Measurements from ENCODE around the gene NGFR.

Gene NGFR

DNA sequence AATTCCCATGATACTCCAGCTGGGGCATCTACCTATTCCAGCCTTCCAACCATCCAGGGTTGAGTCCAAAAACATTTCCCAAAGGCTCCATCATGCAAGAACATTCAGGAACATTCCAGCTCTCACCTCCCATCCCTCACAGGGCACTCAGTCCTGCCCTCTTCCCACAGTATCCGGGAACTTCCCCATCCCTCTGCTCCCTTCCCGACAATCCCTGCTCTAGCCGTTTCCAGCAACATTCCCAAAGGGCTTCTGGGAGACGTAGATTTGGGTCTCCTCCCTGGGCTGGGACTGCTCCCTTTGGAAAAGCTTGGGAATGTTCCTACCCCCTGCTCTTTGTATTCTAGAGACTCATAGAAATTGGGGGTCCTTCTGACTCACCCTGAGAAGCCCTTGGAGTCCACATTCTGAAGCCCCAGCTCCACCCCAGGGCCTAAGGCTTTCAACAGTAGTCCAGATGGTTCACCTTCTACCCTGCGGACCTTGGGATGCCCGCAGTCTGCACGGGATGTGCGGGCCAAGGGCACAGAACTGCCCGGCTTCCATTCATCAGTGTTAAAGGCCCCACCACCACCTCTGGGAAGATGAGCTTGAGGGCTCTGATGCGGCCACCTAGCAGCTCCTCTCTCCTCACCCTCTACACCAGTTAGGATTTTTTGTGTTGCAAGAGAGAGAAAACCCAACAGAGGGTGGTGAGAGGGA, 25.4 kb downstream of the NGFR start:
- TF ChIP-seq TAF1 (IDR thresholded peaks at IDR 0.05; ENCODE audit: low read depth, low read length), result no peak
- no peak for FAIRE-seq
- peak; percentile 3 for DNase-seq (ENCODE audit: insufficient read length, low spot score)

GRCh38 chr17:49521088-49521450, 26.0 kb downstream of the NGFR start:
- FAIRE-seq (no peak), DNase-seq (ENCODE audit: insufficient read length, low spot score) (peak; percentile 2)
- no peak for TF ChIP-seq TAF1 (IDR thresholded peaks at IDR 0.05; ENCODE audit: low read depth, low read length)
- TF ChIP-seq POLR2A (IDR thresholded peaks at IDR 0.05; ENCODE audit: low read depth, low read length), result no peak

GRCh38 chr17:49521471-49522356, 26.6 kb downstream of the NGFR start:
- FAIRE-seq (no peak), DNase-seq (ENCODE audit: insufficient read length, low spot score) (peak; percentile 3)
- TF ChIP-seq SPI1 (IDR thresholded peaks at IDR 0.05; ENCODE audit: low read depth, low read length) (no peak), PAX5 (IDR thresholded peaks at IDR 0.05; ENCODE audit: insufficient read depth, low read length, severe bottlenecking) (no peak), POU2F2 (IDR thresholded peaks at IDR 0.05; ENCODE audit: low read depth, low read length) (no peak), POLR2A (IDR thresholded peaks at IDR 0.05; ENCODE audit: low read depth, low read length) (no peak), TAF1 (IDR thresholded peaks at IDR 0.05; ENCODE audit: low read depth, low read length) (no peak), POLR2AphosphoS5 (IDR thresholded peaks at IDR 0.05; ENCODE audit: low read depth, low read length) (no peak)

- peak; percentile 1 for DNase-seq (ENCODE audit: insufficient read length, low spot score)
- no peak for TF ChIP-seq PAX5 (IDR thresholded peaks at IDR 0.05; ENCODE audit: insufficient read depth, low read length, severe bottlenecking)
- TF ChIP-seq POU2F2 (IDR thresholded peaks at IDR 0.05; ENCODE audit: low read depth, low read length), result no peak
- no peak for TF ChIP-seq POLR2A (IDR thresholded peaks at IDR 0.05; ENCODE audit: low read depth, low read length)
- TF ChIP-seq TAF1 (IDR thresholded peaks at IDR 0.05; ENCODE audit: low read depth, low read length), result no peak
- FAIRE-seq, result no peak
Observed at GRCh38 chr17:49522357-49522890, 27.3 kb downstream of the NGFR start.

GRCh38 chr17:49523196-49523595, 28.1 kb downstream of the NGFR start:
- DNase-seq (ENCODE audit: insufficient read length, low spot score) (no peak), FAIRE-seq (no peak)
- no peak for TF ChIP-seq POLR2AphosphoS5 (IDR thresholded peaks at IDR 0.05; ENCODE audit: low read depth, low read length)
- TF ChIP-seq TAF1 (IDR thresholded peaks at IDR 0.05; ENCODE audit: low read depth, low read length), result no peak
- no peak for TF ChIP-seq POLR2A (IDR thresholded peaks at IDR 0.05; ENCODE audit: low read depth, low read length)
- no peak for TF ChIP-seq POU2F2 (IDR thresholded peaks at IDR 0.05; ENCODE audit: low read depth, low read length)
- TF ChIP-seq SPI1 (IDR thresholded peaks at IDR 0.05; ENCODE audit: low read depth, low read length), result no peak
- no peak for TF ChIP-seq PAX5 (IDR thresholded peaks at IDR 0.05; ENCODE audit: insufficient read depth, low read length, severe bottlenecking)

DNA sequence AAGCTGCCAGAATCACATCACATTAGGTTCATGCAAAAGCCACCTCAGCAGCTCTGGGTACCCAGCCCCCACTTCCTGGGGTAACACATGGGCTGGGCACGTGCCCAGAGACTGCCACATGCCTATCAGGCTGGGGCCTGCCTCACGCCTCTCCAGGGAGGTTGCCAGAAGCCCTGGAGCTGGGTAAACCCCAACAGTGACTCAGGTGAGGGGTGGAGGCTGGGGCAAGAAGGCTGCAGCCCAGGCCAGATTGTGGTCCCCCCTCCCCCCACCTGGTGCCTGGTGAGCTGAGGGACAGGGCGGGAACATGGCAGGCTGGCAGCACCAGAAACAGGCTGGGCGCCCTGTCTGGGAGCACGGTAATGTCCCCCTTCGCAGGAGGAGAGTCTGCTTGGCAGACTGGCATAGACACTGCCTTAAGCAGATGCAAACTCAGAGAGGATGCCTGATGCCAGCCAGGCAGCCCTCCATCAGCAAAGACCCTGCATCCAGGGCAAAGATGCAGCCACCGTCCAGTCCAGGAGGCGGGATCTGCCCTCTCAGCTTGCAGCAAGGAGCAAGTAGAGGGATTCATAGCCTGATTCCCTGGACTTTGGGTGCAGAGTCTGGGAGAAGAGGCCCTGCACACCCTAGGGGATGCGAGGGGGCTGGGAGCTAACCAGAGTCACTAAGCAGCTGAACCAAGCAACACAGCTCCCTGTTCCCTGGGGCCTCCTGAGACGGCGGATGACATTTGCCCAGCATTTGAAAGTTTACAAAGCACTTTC, 28.8 kb downstream of the NGFR start:
- TF ChIP-seq POLR2AphosphoS5 (IDR thresholded peaks at IDR 0.05; ENCODE audit: low read depth, low read length) (no peak), POU2F2 (IDR thresholded peaks at IDR 0.05; ENCODE audit: low read depth, low read length) (no peak), POLR2A (IDR thresholded peaks at IDR 0.05; ENCODE audit: low read depth, low read length) (no peak), SPI1 (IDR thresholded peaks at IDR 0.05; ENCODE audit: low read depth, low read length) (no peak), PAX5 (IDR thresholded peaks at IDR 0.05; ENCODE audit: insufficient read depth, low read length, severe bottlenecking) (no peak), TAF1 (IDR thresholded peaks at IDR 0.05; ENCODE audit: low read depth, low read length) (no peak)
- FAIRE-seq, result no peak

DNA sequence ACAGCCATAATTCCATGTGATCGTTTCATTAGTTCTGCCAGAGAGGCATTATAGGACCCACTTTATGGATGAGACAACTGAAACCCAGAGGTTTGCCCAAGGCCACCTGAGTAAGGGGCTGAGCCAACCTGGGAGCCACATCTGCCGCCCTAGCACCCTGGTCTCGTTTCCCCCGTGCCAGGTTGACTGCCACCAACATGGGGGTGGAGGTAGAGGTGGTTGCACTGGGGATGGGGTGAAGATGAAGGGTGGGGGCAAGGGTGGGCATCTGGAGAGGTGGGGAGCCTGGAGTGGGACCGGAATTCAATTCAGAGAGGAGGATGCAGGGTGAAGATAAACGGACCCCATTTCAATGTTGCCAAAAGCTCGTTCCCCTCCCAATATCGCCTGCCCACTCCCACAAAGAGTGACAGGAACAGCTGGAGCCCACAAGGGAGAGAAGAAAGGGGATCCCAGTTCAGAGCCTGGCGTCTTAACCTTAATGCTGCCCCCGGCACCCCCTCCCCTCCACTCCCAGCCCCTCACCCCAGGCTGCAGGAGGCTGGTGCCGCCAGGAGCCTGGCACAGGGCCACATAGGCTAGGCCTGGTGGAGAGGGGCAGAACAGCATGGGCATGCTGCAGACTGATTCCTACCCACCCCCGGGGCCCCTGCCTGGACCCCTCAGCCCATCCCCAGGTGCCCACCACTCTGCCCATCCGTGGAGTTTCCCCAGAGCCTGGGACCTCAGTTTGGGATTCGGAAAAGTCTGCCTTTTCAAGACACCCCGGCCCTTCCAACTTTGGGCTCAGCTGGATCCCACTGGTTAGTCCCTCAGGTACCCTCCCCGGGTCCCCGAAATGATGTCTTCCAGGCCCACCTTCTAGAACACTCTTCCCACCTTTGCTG, 29.6 kb downstream of the NGFR start:
- no peak for FAIRE-seq

More for the DNA sequence above, 28.8 kb downstream of the NGFR start:
- DNase-seq (ENCODE audit: insufficient read length, low spot score), result peak; percentile 26

GRCh38 chr17:49525831-49526741, 31.0 kb downstream of the NGFR start:
- FAIRE-seq (no peak), DNase-seq (ENCODE audit: insufficient read length, low spot score) (peak; percentile 5)
- no peak for TF ChIP-seq PAX5 (IDR thresholded peaks at IDR 0.05; ENCODE audit: insufficient read depth, low read length, severe bottlenecking)
- no peak for TF ChIP-seq TAF1 (IDR thresholded peaks at IDR 0.05; ENCODE audit: low read depth, low read length)
- TF ChIP-seq POU2F2 (IDR thresholded peaks at IDR 0.05; ENCODE audit: low read depth, low read length), result no peak
- TF ChIP-seq POLR2AphosphoS5 (IDR thresholded peaks at IDR 0.05; ENCODE audit: low read depth, low read length), result no peak
- TF ChIP-seq POLR2A (IDR thresholded peaks at IDR 0.05; ENCODE audit: low read depth, low read length), result no peak
- no peak for TF ChIP-seq SPI1 (IDR thresholded peaks at IDR 0.05; ENCODE audit: low read depth, low read length)

More for the DNA sequence above, 29.6 kb downstream of the NGFR start:
- DNase-seq (ENCODE audit: insufficient read length, low spot score), result peak; percentile 5
- TF ChIP-seq POLR2AphosphoS5 (IDR thresholded peaks at IDR 0.05; ENCODE audit: low read depth, low read length), result no peak
- no peak for TF ChIP-seq SPI1 (IDR thresholded peaks at IDR 0.05; ENCODE audit: low read depth, low read length)
- no peak for TF ChIP-seq POLR2A (IDR thresholded peaks at IDR 0.05; ENCODE audit: low read depth, low read length)
- no peak for TF ChIP-seq TAF1 (IDR thresholded peaks at IDR 0.05; ENCODE audit: low read depth, low read length)
- no peak for TF ChIP-seq POU2F2 (IDR thresholded peaks at IDR 0.05; ENCODE audit: low read depth, low read length)
- no peak for TF ChIP-seq PAX5 (IDR thresholded peaks at IDR 0.05; ENCODE audit: insufficient read depth, low read length, severe bottlenecking)
